ENCODE results near the gene PRPF38A.

- no peak for TF ChIP-seq CTCF (IDR thresholded peaks at IDR 0.05)
- TF ChIP-seq POLR2A (IDR thresholded peaks at IDR 0.05), result no peak
- no peak for TF ChIP-seq POLR2AphosphoS5 (IDR thresholded peaks at IDR 0.05; ENCODE audit: insufficient read depth in 1 of 2, low read depth in 1 of 2)
Measured at GRCh38 chr1:52424813-52425212, 20.4 kb downstream of the PRPF38A start.
